NB4 (cell line): ENCODE results near the gene SKAP1.
A peak's percentile ranks its signal among the peaks of the same experiment; 100 is the strongest.

Experiments used
- DNase-seq: peaks from one replicate; pipeline ENCODE4 v3.0.0; 2010; ENCODE audit warnings: low read depth
- H3K4me3 ChIP-seq: one replicate; pipeline ENCODE4 v1.5.1; 2011; ENCODE audit warnings: mild to moderate bottlenecking, low read depth, low read length, moderate library complexity
- CTCF ChIP-seq: IDR thresholded peaks from one replicate; pipeline ENCODE4 v1.5.1; 2012; ENCODE audit warnings: low read depth, low read length
- MAX ChIP-seq: IDR thresholded peaks from 2 replicates; pipeline ENCODE4 v1.6.1; 2011; ENCODE audit warnings: low read depth, low read length
- MYC ChIP-seq: IDR thresholded peaks from 2 replicates; pipeline ENCODE4 v1.6.1; 2011; ENCODE audit warnings: low read depth, low read length
- POLR2A ChIP-seq: IDR thresholded peaks from 2 replicates; pipeline ENCODE4 v1.6.1; 2011; ENCODE audit warnings: mild to moderate bottlenecking; ENCODE audit not compliant: insufficient read length; ENCODE audit errors: extremely low read depth

The SKAP1 gene

GRCh38 chr17:48134912-48135480, 295.0 kb downstream of the SKAP1 start:
- peak; percentile 16 for DNase-seq
- no peak overlapping the region for H3K4me3 ChIP-seq
- TF ChIP-seq CTCF = peak; percentile 54
- no peak for TF ChIP-seq MAX

GRCh38 chr17:48132385-48132784, 297.6 kb downstream of the SKAP1 start:
- TF ChIP-seq CTCF = no peak
- no peak for TF ChIP-seq MAX
- TF ChIP-seq MYC = no peak
- no peak for TF ChIP-seq POLR2A
- H3K4me3 ChIP-seq = no peak overlapping the region
- no peak for DNase-seq

GRCh38 chr17:48131216-48131824, 298.7 kb downstream of the SKAP1 start:
- TF ChIP-seq CTCF (peak; percentile 79), MYC (no peak)
- no peak overlapping the region for H3K4me3 ChIP-seq
- DNase-seq = peak; percentile 77

- no peak for TF ChIP-seq CTCF
- no peak for TF ChIP-seq POLR2A
- no peak for TF ChIP-seq MAX
- TF ChIP-seq MYC = no peak
- no peak overlapping the region for H3K4me3 ChIP-seq
- no peak for DNase-seq
Observed at GRCh38 chr17:48129981-48130380, 300.0 kb downstream of the SKAP1 start.

- DNase-seq = no peak
- H3K4me3 ChIP-seq = no peak overlapping the region
- TF ChIP-seq MAX (no peak), CTCF (no peak), MYC (no peak), POLR2A (no peak)
Observed at GRCh38 chr17:48128400-48128799, 301.6 kb downstream of the SKAP1 start.
